ENCODE data around the gene LTBP1.

The LTBP1 gene

DNA sequence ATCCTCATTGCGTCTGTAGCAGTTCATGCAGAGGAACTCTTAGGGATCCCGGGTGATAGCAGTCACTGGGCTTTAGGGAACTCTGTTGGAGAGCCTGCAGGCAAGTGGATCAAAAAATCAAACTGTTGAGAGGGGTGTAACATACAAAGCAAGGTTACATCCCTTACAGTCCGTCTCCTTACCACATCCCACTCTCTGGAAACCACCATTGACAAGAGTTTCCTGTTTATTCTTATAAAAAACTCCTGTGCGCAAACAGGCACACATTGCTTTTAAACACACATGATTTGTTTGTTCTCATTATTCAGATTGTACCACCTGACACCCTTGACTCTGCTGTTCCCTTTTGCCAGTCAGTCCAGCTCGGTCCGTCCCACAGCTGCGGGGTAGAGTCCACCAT is 137.7 kb downstream of the LTBP1 start:
- DNase-seq = no peak

DNA sequence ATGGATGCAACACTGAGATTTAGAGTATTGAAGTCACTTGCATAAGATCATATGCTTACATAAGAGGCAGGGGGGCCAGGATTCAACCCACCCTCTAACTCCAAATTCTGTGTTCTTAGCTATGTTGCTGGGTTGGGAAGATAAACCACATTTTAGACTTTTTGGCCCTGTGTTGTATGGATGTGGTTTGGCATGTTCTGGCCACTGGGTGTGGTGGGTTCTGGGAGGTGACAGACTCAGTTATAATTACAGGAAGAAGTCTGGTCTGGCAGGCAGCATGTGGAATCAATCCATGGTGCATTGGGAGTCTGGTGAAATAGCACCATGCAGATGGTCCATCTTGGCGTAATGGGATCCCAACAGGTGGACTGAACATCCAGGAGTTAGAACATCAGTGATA is 138.9 kb downstream of the LTBP1 start:
- no peak for DNase-seq

GRCh38 chr2:33086400-33087015 is 139.8 kb downstream of the LTBP1 start:
- DNase-seq = peak in 1 of 2 experiments; percentile 16

- no peak for DNase-seq
Measured at GRCh38 chr2:33090553-33091134, 143.9 kb downstream of the LTBP1 start.

GRCh38 chr2:33091541-33092123 is 144.9 kb downstream of the LTBP1 start:
- DNase-seq = no peak

DNA sequence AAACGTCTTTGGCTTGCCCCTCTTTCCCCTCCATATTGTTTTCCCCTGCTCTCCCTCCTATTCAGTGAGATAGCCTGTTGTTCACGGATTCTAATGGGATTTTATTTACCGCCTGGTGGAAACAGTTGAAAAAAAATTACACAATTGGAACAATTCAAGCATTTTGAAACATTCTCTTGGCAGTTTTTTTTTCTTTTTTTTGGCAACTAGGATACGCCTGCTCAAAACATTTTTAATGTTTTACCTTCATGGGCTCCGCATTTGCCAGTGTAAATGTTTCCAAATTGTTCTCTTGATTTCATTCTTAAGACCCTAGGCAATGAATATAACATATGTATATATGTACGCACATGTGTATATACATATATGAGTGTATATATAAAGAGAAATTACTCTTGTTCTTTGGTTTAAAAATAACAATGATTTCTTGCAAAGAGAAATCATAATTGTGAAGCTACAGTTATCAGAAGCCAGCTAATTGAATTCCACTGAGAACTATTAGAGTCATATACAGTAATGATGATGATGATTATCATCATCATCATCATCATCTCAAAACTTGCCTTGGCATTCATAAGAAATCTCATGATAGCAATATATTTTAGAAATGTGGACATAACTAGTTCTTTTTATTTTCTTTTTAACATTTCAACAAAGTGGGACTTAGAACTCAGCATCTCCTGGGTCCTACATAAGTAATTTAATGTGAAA is 146.7 kb downstream of the LTBP1 start:
- DNase-seq = no peak

DNA sequence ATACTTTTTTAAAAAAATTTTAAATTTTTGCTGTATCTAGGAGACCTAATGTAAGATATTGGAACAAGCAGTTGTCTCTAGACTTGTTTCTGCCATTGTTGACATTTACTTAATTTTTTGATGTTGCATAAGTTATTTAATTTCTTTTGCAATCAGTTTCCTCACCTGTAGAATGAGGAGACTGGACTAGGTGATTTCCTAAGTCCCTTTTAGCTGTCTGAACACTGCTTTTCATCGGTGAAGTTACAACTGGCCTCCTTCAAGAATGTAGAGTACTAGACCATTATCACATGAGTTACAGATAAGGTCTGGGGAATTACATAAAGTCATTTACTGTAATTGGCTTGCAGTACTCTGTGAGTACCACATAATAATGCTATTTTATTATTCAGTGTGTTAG is 147.6 kb downstream of the LTBP1 start:
- DNase-seq = no peak

DNA sequence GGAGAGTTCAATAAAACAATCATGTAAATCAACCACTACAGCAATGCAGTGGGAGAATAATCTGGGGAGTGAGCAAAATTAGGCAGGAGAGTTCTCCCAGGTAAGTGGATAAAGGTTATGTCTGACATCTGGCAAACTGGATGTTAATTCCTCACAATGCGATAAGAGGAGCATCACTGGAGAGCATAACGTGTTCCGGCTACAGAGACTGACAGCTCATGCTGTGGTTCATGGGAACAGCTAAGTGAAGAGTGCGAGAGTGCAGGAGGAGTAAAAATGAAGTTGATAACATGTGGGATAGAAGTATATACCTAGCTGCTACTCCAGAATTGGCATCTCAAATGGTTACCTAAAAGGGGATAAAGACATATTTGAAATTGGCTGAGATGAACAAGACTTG is 153.2 kb downstream of the LTBP1 start:
- DNase-seq = no peak

DNA sequence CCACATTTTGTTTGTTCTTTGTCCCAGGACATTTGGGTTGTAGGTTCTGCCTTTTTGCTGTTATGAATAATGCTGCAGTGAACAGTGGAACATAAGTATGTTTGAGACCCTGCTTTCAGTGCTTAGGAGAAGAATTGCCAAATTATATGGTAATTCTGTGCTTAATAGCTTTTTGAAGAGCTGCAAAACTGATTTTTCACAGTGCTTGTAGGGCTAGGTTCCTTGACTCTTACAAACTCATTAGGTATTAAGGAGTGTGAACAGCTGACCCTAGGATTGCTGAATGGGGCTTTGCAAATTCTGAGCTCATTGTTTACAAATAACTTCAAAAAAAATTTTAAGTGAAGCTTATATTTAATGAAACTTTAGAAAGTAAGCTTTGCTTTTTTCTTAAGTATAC is 154.2 kb downstream of the LTBP1 start:
- no peak for DNase-seq

- DNase-seq = no peak
Measured at GRCh38 chr2:33104052-33104623, 157.4 kb downstream of the LTBP1 start.

- DNase-seq = no peak
Measured at GRCh38 chr2:33104726-33105125, 158.0 kb downstream of the LTBP1 start.

DNA sequence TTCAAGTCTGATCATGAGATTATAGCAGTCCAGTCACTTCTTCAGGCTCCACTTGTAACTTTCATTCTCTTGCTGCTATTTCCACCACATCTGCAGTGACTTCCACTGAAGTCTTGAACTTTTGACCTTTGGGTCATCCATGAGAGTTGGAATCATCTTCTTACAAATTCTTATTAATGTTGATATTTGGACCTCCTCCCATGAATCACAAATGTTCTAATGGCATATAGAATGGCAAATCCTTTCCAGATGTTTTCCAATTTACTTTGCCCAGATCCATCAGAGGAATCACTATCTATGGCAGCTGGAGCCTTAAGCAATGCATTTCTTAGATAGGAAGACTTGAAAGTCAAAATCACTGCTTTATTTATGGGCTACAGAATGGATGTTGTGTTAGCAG is 159.4 kb downstream of the LTBP1 start:
- no peak for DNase-seq

DNA sequence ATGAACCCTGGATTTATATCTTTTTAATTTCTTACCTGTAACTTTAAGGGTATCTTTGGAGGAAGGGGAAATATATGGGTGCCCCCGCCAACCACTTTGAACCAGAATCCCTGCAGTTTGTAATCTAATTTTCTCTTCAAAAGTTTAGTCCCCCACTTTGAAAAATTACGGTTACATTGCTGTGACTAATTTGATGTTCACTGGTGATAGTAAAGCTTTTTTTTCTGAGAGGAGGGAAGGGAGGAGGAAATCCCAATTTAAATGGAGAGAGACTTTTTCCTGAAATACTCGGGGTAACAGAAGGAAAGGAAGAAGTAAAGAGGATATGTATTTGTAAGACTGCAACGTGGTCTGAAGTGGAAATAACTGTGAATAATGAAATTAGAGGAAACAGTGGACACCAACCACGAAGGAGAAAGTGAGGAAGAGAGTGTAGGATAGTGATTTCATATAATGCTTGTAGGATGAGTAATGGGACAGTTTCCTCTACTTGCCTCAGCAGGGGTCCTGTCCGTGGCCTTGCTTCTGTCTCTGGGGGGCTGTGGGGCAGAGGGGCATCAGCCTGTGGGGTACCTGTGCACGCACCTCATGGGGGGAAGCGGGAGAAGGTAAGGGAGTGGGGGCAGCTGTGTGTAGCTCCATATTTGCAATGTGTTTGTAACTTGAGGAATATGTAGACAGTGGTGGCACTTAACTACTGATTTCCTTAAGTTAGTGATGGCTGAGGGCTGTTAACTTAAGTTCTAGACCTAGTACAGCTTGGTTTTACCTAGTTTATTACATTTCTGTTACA is 161.1 kb downstream of the LTBP1 start:
- no peak for DNase-seq

DNA sequence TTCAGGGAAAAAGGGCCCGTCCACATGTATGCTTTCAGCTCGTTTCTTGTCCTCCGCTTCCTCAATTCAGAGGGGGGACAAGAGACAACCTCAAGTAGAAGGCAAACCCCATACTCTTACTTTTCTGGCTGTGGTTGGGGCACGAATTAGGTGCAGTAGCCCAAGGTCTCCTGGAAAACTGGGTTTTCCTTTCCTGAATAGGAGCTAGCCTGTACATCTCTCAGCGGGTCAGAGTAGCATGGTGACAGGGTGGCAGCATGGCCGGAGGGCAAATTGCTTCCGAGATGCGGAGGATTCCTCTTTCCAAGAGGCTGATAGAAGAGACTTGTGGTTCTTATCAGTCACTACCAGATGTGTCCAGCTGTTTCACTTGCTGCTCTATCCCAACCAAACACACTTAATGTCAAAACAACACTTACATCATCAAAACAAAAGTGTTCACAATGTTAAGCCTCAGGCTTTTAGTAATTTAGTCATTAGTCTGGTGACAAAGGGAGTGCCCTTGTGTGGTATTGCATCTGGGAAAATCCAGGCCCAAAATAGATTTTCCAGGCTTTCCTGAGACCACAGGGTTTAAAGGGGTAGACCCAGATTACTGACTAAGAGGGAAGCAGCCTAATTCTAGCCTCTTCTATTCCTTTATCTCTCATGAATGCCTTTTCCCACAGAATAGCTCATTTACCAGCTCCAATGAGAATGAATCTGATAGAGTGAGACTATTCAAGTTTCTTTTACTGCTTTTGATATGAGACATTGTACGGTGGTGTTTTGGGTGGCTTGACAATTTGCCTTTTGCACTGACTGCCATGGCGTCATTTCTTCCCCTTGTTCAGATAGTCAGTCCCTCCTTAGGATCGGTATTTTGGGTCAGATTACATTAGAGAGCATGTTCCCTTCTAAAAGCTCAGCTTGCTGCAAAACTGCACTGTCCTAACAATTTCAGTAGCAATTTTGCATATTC is 162.0 kb downstream of the LTBP1 start:
- DNase-seq = no peak

DNA sequence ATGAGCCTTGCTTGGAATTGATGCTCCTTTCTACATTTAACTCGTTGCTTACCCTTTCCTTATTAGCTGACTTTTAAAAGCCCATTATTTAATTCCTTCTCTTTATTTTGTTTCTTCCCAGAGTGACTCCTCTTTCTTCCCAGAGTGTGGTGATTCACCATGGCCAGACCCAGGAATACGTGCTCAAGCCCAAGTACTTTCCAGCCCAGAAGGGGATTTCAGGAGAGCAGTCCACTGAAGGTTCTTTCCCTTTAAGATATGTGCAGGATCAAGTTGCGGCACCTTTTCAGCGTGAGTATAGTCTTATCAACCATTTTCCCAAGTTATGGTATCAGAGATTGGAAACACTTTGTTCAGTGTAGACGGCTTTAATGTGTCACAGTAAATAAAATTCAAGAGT is 163.7 kb downstream of the LTBP1 start:
- no peak for DNase-seq

GRCh38 chr2:33111002-33111446 is 164.3 kb downstream of the LTBP1 start:
- DNase-seq = no peak

DNA sequence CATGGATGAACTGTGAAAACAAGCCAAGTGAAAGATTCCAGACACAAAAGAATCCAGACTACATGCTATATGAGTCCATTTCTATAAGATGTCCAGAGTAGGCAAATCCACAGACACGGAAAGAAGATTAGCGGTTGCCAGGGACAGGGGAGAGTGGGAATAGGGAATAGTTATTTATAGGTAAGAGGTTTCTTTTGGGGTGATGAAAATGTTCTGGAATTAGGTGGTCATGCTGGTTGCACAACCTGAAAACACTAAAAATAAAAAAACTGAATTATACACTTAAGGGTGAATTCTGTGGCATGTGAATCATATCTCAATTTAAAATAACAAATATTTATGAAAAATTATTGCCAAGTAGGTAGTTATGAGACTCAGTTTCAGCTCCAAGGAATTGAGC is 168.4 kb downstream of the LTBP1 start:
- DNase-seq = no peak

- no peak for DNase-seq
Measured at GRCh38 chr2:33115728-33116127, 169.0 kb downstream of the LTBP1 start.

GRCh38 chr2:33116799-33117198 is 170.0 kb downstream of the LTBP1 start:
- peak in 1 of 2 experiments; percentile 10 for DNase-seq

GRCh38 chr2:33118651-33119050 is 171.9 kb downstream of the LTBP1 start:
- no peak for DNase-seq

DNA sequence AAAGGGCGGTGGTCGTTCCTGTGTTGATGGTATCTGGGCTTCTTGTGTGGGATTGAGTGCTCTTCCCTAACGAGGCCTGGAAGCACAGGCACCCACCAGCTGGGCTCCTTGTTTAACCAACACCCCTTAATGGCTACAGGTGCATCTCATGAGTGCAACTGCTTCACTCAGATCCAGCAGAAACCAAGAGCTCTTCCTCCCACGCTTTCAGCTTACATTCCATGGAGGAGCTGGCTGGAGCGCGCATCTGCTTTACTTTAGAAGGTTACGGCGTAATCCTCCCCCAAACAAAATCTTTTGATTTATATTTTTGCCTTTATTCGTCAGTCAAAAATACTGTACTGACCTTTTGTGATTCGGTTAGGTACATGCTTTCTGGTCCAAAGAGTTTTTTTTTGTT is 174.7 kb downstream of the LTBP1 start:
- no peak for DNase-seq

- no peak for DNase-seq
Measured at GRCh38 chr2:33121925-33122324, 175.2 kb downstream of the LTBP1 start.

Data from NCI-H446 (cell line).